Mesenchymal stem cell (in vitro differentiated cells and primary cell): Measurements from ENCODE around the gene MAP4K4.
"Not testable (repeated sequence)": the region's sequence is repeated elsewhere in the genome, so short reads cannot be mapped to it uniquely, and the experiment has no call there.

Experiments
- DNase-seq: peaks from one replicate; pipeline ENCODE4 v3.0.0-alpha.2; 2013
- H2AFZ ChIP-seq: one replicate; pipeline ENCODE4 v1.6.1; 2013; ENCODE audit warnings: low read depth, mild to moderate bottlenecking, control low read depth, inconsistent platforms, low read length, moderate library complexity
- H2AK5ac ChIP-seq: 2 replicates; pipeline ENCODE4 v1.6.1; 2013; ENCODE audit warnings: low read length, moderate library complexity, mild to moderate bottlenecking, inconsistent platforms; ENCODE audit not compliant: severe bottlenecking
- H2BK120ac ChIP-seq: one replicate; pipeline ENCODE4 v1.6.1; 2013; ENCODE audit warnings: low read depth, mild to moderate bottlenecking, inconsistent platforms, low read length, moderate library complexity
- H2BK12ac ChIP-seq, 2 experiments: one replicate each; pipeline ENCODE4 v1.6.1; 2013; ENCODE audit warnings: inconsistent platforms in 2 of 2, low read length in 2 of 2, mild to moderate bottlenecking in 2 of 2, moderate library complexity in 2 of 2, control low read depth in 1 of 2
- H2BK15ac ChIP-seq: one replicate; pipeline ENCODE4 v1.6.1; 2013; ENCODE audit warnings: mild to moderate bottlenecking, low read depth, inconsistent platforms; ENCODE audit not compliant: poor library complexity, severe bottlenecking
- H2BK5ac ChIP-seq: 2 replicates; pipeline ENCODE4 v1.6.1; 2013; ENCODE audit warnings: low read depth, mild to moderate bottlenecking, low read length, control low read depth, inconsistent platforms; ENCODE audit not compliant: poor library complexity, severe bottlenecking
- H3K14ac ChIP-seq, 2 experiments: one replicate each; pipeline ENCODE4 v1.6.1; 2013; ENCODE audit warnings: inconsistent platforms in 2 of 2, low read length in 2 of 2, control low read depth in 1 of 2, mild to moderate bottlenecking in 1 of 2, moderate library complexity in 1 of 2
- H3K18ac ChIP-seq, 2 experiments: one replicate each; pipeline ENCODE4 v1.6.1; 2013; ENCODE audit warnings: inconsistent platforms in 2 of 2, low read length in 2 of 2, control low read depth in 1 of 2, low read depth in 1 of 2, mild to moderate bottlenecking in 1 of 2
- H3K23ac ChIP-seq, 2 experiments: one replicate each; pipeline ENCODE4 v1.6.1; 2013; ENCODE audit warnings: inconsistent platforms in 2 of 2, low read length in 2 of 2, mild to moderate bottlenecking in 2 of 2, moderate library complexity in 2 of 2, control low read depth in 1 of 2
- H3K27ac ChIP-seq: 2 replicates; pipeline ENCODE4 v1.5.1; 2013; ENCODE audit warnings: mild to moderate bottlenecking, moderate library complexity, low read length, control low read depth, inconsistent platforms; ENCODE audit not compliant: poor library complexity, severe bottlenecking
- H3K27me3 ChIP-seq, 2 experiments: 2 replicates each; pipeline versions ENCODE4 v1.6.1 to v1.7.0; 2013; ENCODE audit warnings: low read length in 2 of 2, mild to moderate bottlenecking in 2 of 2, moderate library complexity in 2 of 2, control low read depth in 1 of 2, inconsistent platforms in 1 of 2; ENCODE audit not compliant: control insufficient read depth in 1 of 2, insufficient read depth in 1 of 2
- H3K36me3 ChIP-seq, 2 experiments: 2 replicates each; pipeline versions ENCODE4 v1.6.1 to v1.7.0; 2013; ENCODE audit warnings: low read length in 2 of 2, control low read depth in 1 of 2, inconsistent platforms in 1 of 2, low read depth in 1 of 2, mild to moderate bottlenecking in 1 of 2; ENCODE audit not compliant: insufficient read depth in 2 of 2, control insufficient read depth in 1 of 2
- H3K4ac ChIP-seq, 2 experiments: one replicate each; pipeline ENCODE4 v1.6.1; 2013; ENCODE audit warnings: inconsistent platforms in 2 of 2, low read length in 2 of 2, mild to moderate bottlenecking in 2 of 2, moderate library complexity in 2 of 2, control low read depth in 1 of 2, low read depth in 1 of 2
- H3K4me1 ChIP-seq: 2 replicates; pipeline ENCODE4 v1.6.1; 2013; ENCODE audit warnings: low read depth, low read length, control low read depth; ENCODE audit not compliant: control insufficient read depth, insufficient read depth
- H3K4me2 ChIP-seq: 2 replicates; pipeline ENCODE4 v1.6.1; 2013; ENCODE audit warnings: low read length, mild to moderate bottlenecking, inconsistent platforms; ENCODE audit not compliant: poor library complexity, severe bottlenecking
- H3K4me3 ChIP-seq, 2 experiments: 2 replicates each; pipeline versions ENCODE4 v1.5.1 to v1.7.0; 2013; ENCODE audit warnings: low read length in 2 of 2, mild to moderate bottlenecking in 2 of 2, control low read depth in 1 of 2, low read depth in 1 of 2; ENCODE audit not compliant: insufficient read depth in 1 of 2
- H3K79me1 ChIP-seq: replicated peaks from 2 replicates; pipeline ENCODE4 v1.6.1; 2013; ENCODE audit warnings: mild to moderate bottlenecking, control low read depth, low read length, inconsistent platforms; ENCODE audit not compliant: poor library complexity, severe bottlenecking
- H3K9ac ChIP-seq: 2 replicates; pipeline ENCODE4 v1.7.0; 2013; ENCODE audit warnings: mild to moderate bottlenecking, low read length, moderate library complexity
- H3K9me3 ChIP-seq: 2 replicates; pipeline ENCODE4 v1.7.0; 2013; ENCODE audit warnings: mild to moderate bottlenecking, low read length; ENCODE audit not compliant: control insufficient read depth
- H4K8ac ChIP-seq: one replicate; pipeline ENCODE4 v1.6.1; 2013; ENCODE audit warnings: inconsistent platforms, mild to moderate bottlenecking, low read length, moderate library complexity
- H4K91ac ChIP-seq: one replicate; pipeline ENCODE4 v1.6.1; 2013; ENCODE audit warnings: mild to moderate bottlenecking, low read length, inconsistent platforms
- WGBS: methylation state at CpG from one replicate; pipeline ENCODE4 v1.1.7; 2013; ENCODE audit warnings: mixed read lengths; 5-methylcytosine and 5-hydroxymethylcytosine counted together

Gene MAP4K4

DNA sequence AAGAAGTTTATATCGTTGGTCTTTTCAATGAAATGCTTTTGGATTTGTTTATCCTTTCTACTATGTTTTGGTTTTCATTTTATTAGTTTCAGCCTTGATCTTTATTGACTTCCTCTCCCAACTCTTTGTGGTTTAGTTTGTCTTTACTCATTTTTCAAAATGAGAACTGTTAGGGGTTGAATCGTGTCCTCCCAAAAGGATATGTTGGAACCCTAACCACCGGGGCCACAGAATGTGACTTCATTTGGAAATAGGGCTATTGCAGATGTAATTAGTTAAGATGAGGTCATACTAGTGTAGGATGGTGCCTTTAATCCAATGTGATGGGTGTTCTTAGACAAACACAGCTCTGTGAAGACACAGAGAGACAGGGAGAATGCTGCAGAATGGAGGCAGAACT, 233.9 kb downstream of the MAP4K4 start:
- Histone ChIP-seq H3K4me2 (no peak overlapping the region), H2BK15ac (no peak overlapping the region), H3K18ac (no peak overlapping the region), H3K9ac (no peak overlapping the region), H4K8ac (no peak overlapping the region), H3K27me3 (peaks cover 0 to 4% of the 10 kb centered on the region in 2 experiments), H3K23ac (no peak overlapping the region), H3K4me1 (no peaks in the 10 kb centered on the region), H3K4me3 (no peak overlapping the region), H3K4ac (no peak overlapping the region), H2BK5ac (no peak overlapping the region), H3K14ac (no peak overlapping the region), H2AK5ac (no peak overlapping the region), H3K9me3 (peaks cover 13% of the 10 kb centered on the region), H4K91ac (no peak overlapping the region), H2AFZ (no peak overlapping the region), H3K36me3 (no peaks in the 10 kb centered on the region), H2BK120ac (no peak overlapping the region), H2BK12ac (no peak overlapping the region), H3K79me1 (no peaks in the 10 kb centered on the region), H3K27ac (no peak overlapping the region)
- DNase-seq = no peak
- WGBS = 87% methylated on average over 2 of the region's 3 CpGs

DNA sequence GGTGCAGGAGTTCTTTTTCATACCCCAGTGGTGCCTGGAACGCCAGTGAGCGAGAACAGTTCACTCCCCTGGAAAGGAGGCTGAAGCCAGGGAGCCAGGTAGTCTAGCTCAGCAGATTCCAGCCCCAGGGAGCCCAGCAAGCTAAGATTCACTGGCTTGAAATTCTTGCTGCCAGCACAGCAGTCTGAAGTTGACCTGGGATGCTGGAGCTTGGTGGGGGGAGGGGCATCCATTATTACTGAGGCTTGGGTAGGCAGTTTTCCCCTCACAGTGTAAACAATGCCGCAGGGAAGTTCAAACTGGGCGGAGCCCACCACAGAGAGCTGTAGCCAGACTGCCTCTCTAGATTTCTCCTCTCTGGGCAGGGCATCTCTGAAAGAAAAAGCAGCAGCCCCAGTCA, 238.3 kb downstream of the MAP4K4 start:
- not testable (repeated sequence) for H2AK5ac ChIP-seq, H3K4me1 ChIP-seq, H3K9me3 ChIP-seq, H3K79me1 ChIP-seq, H3K27ac ChIP-seq, H2AFZ ChIP-seq, H3K9ac ChIP-seq, H3K4me3 ChIP-seq, H3K27me3 ChIP-seq, H3K4me2 ChIP-seq, H3K14ac ChIP-seq, H3K23ac ChIP-seq, H3K36me3 ChIP-seq, H2BK15ac ChIP-seq, H2BK5ac ChIP-seq, H3K4ac ChIP-seq, H2BK120ac ChIP-seq, H2BK12ac ChIP-seq
- Histone ChIP-seq H3K18ac (peak overlapping the region; percentile 4 to 46), H4K91ac (peak overlapping the region; percentile 7), H4K8ac (peak overlapping the region; percentile 1)
- WGBS = 55% methylated on average over 4 of the region's 4 CpGs
- DNase-seq = peak; percentile 16

DNA sequence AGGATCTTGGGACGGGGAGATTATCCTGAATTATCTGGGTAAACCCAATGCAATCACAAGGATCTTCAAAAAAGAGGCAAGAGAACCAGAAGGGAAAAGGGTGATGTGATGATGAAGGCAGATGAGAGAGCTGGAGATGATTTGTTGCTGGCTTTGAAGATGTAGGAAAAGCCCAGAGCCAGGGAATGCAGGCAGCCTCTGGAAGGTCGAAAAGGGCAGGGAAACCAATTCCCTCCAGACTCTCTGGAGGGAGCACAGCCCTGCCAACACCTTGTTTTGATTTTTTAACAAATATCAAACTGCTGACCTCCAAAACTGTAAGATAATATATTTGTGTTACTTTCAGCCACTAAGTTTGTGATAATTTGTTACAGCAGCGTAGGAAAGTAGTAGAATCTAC, 245.3 kb downstream of the MAP4K4 start:
- Histone ChIP-seq H2AK5ac (no peak overlapping the region), H3K14ac (no peak overlapping the region), H3K27ac (no peak overlapping the region), H2BK120ac (no peak overlapping the region), H3K9ac (no peak overlapping the region), H4K91ac (no peak overlapping the region), H2AFZ (no peak overlapping the region), H3K36me3 (no peaks in the 10 kb centered on the region), H4K8ac (no peak overlapping the region), H3K4me1 (no peaks in the 10 kb centered on the region), H3K23ac (no peak overlapping the region), H3K9me3 (no peaks in the 10 kb centered on the region), H3K4me2 (no peak overlapping the region), H3K18ac (no peak overlapping the region), H3K4me3 (no peak overlapping the region), H3K79me1 (no peaks in the 10 kb centered on the region), H3K4ac (no peak overlapping the region), H2BK12ac (no peak overlapping the region), H2BK5ac (no peak overlapping the region), H3K27me3 (no peaks in the 10 kb centered on the region), H2BK15ac (no peak overlapping the region)
- 93% methylated on average over 1 of the region's 3 CpGs for WGBS
- no peak for DNase-seq
